NCI-H510A (cell line): ENCODE measurements around the gene BST2.

Experiments
- DNase-seq: peaks from one replicate; lab custom pipeline; 2025; lab: John Stamatoyannopoulos, UW

The BST2 gene

DNA sequence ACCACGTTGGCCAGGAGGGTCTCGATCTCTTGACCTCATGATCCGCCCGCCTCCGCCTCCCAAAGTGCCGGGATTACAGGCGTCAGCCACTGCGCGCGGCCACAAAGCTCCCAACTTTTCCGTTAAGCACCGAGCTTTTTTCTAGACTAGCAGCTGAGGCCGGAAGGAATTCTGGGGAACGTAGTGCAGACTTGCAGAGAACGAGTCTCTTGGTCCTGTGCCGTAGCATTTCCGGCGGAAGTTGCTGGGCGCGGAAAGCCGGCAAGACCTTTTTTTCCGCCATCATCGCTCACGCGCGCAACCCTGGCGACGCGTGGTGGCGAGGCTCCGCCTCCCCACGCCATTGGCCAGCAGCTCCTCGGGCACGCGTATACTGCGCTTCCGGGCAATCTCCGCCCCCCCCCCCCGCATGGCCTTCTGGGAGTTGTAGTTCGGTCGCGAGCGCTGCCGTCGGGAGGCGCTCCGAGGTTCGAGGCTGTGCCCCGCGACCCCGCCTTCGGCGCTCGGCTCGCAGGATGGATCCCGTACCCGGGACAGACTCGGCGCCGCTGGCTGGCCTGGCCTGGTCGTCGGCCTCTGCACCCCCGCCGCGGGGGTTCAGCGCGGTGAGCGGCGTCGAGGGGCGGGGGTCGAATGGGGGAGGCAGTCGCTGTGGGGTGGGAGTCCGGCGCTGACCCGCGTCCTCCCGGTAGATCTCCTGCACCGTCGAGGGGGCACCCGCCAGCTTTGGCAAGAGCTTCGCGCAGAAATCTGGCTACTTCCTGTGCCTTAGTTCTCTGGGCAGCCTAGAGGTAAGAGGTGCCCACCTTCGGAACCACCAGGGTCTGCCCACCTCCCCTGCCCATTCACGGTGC, 14.4 kb upstream of the BST2 start, which contains the start of gene MVB12A:
Gene MVB12A (plus strand): TSS at position 427 of the 854 bp plus-strand sequence. CDS start 89 bp downstream, at position 516.
- DNase-seq = peak; percentile 96

DNA sequence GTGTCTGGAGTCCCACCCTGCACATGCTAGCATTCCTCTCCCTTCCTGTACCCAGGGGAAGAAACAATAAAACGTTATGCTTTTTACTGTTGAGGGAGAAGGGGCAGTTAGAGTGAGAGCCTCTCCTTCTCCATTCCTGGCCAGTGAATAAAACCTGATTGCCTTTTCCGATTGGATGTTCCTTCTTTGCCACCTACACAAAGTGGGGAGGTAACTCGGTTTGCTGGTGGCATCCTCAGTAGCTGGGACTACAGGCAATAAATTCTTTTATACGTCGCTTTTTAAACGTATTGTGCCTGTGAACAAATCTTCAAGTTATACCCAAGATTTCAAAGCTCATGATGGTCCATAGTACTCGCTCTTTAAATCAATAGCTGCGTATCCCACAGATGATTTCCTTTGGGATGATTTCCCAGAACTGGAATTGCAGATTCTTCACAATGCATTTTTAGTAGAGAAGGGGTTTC, 13.8 kb upstream of the BST2 start:
- DNase-seq = no peak

DNA sequence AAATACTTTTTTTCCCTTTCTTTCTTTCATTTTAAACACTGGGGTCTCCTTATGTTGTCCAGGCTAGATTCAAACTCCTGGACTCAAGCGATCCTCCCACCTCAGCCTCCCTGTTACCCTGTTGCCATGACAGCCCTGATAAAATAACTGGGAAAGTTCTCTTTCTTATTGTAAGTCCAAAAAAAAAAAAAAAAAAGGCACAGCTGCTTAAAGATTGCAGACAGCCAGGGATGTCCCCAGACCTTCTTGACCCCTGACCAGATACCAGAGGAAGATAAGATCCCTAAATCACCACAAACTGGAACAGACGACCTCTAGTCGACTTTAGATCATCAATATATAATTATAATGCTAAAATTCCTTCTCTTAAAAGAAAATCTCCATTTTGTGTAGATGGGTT, 13.3 kb upstream of the BST2 start:
- DNase-seq = no peak

DNA sequence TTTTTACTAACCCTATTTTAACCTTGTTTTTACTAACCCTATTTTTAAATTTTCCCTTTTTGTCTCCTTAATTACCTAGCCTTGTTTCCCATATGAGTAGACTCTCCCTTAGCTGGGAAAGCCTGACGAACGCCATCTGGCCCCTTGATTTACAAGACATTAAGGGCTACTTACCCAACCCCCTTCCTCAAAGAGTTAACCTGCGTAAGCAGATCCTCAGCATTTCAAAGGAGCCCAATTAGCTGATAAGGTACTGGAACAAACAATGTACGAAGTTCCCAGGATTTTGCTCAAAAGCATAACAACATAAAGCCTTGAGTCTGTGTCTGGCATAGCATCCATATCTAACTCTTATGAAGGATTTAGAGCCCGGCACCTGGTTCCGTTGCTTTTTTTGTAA, 9.7 kb upstream of the BST2 start:
- no peak for DNase-seq

DNA sequence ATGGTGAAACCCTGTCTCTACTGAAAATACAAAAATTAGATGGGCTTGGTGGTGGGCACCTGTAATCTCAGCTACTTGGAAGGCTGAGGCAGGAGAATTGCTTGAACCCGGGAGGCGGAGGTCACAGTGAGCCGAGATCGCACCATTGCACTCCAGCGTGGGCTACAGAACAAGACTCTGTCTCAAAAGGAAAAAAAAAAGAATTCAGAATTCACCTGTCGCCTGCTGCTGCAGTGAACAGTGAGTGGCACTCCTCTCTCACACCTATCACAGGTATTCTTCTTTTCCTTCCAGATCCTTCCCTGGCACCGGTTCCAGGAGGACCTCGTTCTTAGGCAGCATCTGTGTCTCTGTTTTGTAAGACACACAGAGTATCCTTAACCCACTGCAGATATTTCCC, 8.7 kb upstream of the BST2 start:
- no peak for DNase-seq

DNA sequence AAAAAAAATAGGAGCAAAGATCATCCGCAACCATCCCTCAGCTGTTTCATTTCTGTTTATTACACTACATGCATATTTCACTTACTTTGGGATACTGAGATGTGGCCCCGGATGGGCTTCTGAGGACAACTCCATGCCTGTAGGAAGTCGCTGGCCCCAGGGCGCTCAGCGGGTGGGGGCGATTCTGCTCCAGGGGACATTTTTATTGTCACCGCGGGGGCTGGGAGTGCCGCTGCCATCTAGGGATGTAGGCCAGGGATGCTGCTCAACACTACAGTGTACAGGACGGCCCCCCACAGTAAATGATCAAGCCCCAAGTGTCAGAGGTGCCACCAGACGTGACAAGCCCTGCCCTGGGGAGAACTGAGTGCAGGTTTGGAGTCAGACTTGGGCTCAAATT, 6.4 kb upstream of the BST2 start:
- DNase-seq = no peak

DNA sequence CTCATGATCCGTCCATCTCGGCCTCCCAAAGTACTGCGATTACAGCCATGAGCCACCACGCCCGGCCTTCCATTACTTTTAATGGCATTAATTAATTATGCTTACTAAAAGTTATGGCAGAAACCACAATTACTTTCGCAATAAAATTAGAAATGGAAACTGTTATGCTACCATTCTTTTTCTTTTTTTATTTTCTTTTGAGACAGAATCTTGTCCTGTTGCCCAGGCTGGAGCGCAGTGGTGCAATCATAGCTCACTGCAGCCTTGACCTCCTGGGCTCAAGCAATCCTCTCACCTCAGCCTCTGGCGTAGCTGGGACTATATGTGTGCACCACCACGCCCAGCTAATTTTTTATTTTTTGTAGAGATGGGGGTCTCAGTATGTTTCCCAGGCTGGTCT, 4.6 kb upstream of the BST2 start:
- DNase-seq = no peak

DNA sequence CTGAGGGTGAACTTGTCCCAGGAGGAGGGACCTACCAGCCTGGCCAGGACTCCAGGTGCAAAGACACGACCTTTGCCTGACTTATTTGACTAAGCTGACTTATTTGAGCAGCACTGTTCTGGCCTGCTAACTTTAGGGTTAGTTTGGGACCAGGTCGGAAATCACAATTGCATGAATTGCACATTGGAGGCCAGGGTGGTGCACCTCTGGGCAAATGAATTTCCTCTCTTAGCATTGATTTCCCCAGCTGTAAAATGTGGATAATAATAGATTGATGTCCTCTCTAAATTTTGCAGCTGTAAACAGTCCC, 1.4 kb upstream of the BST2 start:
- DNase-seq = no peak

DNA sequence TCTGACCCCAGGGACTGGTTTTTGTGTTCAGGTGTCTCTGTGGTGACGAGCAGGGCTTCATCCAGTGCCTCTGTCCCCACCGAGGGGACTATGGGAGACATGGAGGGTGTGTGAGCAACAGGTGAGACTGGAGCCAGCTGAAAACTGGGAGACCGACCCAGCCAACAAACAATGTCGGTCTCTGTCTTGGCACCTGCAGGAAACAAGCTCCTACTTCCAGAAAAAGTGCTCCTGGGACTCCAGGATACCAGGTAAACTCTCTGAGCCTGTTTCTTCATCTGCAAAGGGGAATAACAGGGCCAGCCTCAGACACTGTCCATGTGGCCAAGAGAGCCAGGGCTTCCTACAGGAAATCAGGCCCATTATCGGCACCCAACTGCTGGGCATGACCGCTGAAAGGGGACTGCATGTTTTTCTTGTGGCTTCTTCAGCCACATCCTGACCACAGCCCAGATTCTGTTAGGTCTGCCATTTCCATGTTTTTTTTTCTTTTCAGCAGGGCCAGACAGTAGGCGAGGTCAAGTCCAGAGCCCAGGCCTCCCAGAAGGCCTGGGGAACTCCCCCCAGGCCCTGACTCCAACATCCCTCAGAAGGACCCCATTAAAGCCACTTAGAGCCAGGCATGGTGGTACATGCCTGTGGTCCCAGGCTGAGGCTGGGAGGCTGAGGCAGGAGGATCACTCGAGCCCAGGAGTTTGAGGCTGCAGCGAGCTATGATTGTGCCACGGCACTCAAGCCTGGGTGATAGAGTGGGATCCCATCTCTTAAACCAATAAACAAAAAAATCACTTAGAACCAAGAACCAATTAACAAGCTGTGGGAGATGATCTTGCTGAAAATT, 836 bp upstream of the BST2 start:
- no peak for DNase-seq

DNA sequence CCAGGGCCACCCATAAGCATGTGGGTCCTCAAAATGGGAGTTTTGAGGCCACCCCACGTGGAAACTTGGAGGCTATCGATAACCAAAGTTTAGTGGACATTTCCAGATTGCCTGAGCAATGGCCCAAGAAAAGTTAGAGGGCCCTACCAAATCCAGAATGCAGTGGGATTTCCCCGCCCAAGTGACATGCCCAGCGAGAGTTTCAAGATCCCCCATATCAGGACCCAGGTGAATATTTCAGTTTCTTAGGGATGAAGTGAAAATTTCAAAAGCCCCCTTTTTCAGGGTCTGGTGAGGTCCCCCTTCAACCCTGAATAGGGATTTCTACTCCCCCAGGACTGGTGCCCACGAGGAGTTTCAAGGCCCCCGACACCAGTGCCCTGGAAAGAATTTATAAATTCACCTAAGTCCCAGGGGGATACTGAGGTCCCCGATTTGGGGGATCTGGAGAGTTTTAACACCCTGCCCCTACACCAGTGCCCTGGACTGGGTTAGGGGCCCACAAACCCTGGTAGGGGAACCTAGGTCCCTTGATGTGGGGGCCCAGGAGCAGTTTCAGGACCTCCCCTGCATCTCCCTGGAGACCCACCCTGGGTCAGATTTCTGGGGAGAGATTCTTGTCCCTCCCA, 695 bp downstream of the BST2 start:
- no peak for DNase-seq

DNA sequence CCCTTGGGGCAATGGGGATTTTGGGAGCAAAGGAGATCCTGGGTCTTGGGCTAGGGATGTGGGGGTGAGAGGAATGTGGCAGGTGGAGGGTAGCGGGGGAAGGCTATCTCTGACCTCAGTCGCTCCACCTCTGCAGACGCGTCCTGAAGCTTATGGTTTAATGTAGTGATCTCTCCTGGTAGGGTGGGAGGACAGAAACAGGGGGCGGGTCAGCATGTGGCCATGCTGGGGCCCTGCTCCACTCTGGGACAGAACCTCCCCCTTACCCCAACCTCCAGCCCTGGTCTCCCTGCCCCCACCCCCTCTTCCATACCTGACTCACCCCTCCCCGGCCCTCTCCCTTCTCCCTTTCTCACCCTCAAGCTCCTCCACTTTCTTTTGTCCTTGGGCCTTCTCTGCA, 1.4 kb downstream of the BST2 start:
- DNase-seq = no peak

DNA sequence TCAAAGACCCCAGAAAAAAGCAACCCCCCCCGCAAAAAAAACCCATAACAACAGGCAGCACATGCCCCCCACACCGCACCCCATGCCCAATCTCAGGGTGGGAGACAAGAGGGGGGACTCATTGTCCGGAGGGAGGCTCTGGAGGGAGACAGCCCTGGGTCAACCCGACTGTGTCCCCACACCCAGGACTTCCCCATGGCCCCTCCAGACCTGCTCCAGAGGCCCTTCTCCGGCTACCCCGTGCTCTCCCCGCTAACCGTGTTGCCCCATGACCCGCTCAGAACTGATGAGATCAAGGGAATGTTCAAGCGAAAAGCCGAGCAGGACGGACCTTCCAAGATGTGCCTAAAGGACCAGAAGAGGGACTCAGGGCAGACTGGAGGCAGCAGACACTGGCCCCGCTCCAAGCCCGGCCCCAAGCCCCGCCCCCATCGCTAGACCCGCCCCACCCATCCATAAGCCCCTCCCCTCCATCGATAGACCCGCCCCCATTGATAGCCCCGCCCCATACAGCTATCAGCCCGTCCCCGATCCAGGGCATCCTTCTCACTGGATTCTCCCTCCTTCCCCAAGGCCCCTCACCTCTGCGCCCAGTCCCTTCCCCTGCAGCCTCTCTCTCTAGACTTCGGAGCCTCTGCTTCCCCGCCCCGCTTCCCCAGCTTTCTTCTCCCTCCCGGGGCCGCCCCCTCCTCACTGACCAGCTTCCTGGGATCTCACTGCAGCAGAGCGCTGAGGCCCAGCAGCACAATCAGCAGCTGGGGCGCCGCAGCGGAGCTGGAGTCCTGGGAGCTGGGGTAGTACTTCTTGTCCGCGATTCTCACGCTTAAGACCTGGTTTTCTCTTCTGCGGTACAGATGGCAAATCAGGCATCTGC, 2.2 kb downstream of the BST2 start:
- no peak for DNase-seq

DNA sequence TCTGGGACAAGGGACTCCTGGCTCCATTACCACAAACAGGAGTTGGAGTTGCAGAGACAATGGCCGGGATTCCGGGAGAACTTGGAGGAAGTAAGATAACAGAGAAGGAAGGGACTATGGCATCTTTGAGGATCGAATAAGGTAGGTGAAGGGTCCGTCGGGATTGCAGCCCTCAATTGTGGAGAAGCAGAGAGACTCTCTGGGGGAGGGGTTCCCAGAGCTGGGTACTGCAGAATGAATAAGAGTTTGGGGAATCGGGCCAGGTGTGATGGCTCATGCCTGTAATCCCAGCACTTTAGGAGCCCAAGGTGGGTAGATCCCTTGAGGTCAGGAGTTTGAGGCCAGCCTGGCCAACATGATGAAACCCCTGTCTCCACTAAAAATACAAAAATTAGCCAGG, 3.8 kb downstream of the BST2 start:
- DNase-seq = no peak

DNA sequence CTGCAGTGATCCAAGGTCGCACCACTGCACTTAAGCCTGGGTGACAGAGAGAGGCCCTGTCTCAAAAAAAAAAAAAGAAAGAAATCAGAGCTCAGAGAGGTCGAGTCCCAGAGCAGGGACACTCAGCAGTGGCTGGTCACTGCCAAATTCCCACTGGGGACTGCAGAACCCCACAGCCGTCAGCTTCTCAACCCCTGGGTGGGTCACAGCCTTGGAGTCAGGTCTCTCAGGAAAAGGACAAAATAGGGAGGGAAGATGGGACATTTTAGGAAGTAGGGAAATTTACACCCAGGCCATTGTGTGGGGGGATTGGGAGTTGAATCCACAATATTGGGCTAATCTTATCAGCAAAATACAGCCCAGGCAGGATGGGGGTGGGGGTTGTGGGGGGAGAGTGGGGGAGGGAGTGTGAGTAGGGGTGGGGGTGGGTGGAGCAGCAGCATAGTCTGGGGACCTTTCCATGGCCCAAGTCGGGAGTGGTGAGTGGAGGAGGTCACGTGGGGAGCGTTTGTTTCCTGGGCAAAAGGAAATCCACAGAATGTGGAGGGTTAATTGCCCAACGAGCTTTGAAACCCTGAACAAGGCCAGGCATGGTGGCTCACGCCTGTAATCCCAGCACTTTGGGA, 6.4 kb downstream of the BST2 start:
- no peak for DNase-seq

DNA sequence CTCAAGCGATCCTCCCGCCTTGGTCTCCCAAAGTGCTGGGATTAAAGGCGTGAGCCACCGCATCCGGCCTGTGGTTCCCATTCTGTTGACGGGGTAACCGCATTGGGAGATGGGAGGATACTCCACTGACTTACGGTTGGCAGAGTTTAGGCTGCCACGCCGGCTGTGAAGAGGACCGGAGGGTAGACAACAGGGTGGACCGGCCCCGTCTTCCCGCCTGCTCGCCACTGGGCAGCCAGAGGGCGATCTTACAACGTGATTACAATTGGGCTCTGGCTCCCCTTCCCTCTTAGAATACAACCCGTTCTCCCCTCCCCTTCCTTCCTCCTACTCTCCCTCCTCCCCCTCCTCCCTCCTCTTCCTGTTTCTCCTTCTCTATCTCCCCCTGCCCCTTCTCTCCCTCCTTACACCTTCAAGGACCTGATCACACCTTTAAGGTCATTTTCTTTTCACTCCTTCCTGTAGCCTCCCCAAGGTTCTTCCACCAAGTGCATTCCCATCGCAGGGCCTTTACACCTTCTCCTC, 10.5 kb downstream of the BST2 start:
- peak; percentile 48 for DNase-seq

DNA sequence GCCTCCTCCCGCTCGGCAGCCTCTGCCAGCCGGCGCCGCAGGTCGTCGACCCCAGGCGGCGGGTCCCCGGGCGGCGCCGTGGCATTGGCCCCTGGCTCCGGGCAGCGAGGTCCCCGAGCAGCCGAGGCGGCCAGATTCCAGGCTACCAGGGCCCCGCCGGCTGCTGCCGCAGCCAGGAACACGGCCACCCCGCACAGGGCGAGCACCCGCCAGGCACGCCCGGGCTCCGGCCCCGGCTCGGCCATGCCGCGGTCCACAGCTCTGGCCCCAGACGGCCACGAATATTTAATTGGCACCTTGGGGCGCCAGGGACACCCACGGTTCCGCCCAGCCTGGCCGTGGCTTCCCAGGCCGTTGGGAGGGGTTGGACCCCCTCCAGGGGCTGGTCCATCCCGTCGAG, 11.5 kb downstream of the BST2 start, which contains the start of gene CCDC194:
Gene CCDC194 (minus strand): TSS at position 283 of the 400 bp plus-strand sequence. CDS start 38 bp downstream, at position 245.
- DNase-seq = no peak

DNA sequence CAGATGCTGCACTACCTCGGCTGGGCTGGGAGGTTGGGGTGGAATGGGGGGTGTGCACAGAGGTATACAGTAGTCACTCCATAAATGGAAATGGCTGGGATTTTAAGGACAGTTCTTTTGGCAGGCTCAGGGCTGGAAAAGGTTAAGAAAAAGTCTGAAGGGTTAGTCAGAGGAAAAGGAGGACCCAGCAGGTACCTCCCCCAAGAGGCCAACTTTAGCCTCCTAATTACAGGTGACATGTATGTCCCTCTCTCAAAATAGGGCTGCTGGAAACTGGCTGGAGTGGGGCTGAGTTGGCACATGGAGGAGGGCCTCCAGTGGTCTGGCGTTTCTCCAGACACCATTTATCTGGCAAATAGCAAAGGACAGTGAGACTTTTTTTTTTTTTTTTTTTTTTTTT, 12.4 kb downstream of the BST2 start:
- no peak for DNase-seq

DNA sequence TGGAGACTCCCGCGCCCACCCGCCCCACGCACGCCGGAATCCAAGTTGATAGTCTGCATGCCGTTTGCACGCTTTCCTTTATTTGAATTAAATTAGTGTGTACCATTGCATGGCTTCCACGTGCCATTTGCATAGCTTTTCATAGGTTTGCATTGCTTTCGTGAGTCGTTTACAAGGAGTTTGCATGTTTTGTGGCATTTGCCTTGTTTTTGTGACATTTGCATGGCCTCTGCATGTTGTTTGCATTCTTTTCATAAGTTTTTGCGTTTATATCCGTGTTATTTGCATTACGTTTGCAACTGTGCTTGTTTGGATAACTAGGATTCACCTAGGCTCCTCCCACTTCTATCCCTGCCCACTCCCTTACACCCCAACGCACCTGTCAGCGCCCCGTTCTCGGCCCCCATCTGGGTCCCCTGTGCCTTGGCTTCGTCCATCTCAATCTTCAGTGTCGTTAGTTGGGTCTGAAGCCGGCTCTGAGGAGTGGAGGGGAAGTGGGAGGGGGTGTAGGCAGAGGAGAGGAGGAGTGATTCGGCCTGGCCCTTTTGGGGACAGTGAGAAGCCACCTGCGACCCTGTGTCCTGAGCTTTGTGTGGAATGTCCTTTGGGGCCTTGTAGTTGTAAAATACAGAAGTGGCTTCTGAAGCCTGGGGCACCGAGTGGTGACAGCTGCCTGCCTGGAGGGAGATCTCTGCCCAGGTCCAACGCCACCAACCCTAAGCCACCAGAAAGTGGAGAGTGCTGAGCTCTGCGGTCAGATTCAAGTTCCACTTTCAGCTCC, 13.9 kb downstream of the BST2 start:
- no peak for DNase-seq

DNA sequence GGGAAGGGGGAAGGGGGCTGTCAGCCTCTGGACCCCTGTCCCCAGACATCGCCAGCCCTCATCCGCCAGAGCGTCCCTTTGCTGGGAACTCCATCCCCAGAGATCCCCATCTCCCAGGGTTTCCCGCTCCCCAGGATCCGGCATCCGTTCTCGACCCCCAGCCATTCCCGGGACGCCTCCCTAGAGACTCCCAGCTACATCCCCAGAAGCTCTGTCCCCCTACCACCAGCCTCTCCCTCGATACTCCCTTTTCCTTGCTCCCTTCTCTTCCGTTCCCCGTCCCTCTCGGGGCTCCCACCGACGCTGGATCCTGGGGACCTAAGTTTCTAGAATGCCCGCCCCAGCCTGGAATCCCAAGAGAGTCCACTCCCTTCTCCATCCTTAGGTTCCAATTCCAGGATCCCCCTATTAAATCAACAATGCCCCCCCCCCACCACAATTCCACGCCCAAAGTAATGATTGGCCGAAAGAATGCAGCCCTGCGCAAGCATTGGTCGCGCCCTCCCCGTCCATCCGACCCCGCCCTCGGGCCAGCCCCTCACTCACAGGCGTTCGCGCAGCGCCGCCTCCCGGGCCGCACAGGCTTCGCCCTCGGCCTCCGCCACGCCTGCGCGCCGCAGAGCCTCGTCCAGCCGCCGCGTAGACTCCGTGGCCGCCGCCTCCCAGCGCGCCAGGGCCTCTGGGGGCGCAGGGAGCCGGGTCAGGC, 14.6 kb downstream of the BST2 start:
- DNase-seq = peak; percentile 82
